Astrocyte of the cerebellum (primary cell): ENCODE results near the gene KLF1.

Experiments
- DNase-seq: peaks from one replicate; pipeline ENCODE4 v3.0.0-alpha.2; 2011; ENCODE audit warnings: low read depth
- H3K4me3 ChIP-seq: 2 replicates; pipeline ENCODE4 v1.5.1; 2011; ENCODE audit warnings: mild to moderate bottlenecking, low read depth, low read length, moderate library complexity
- CTCF ChIP-seq: IDR thresholded peaks from 2 replicates; pipeline ENCODE4 v1.5.1; 2012; ENCODE audit warnings: low read length, low read depth, moderate library complexity, mild to moderate bottlenecking; ENCODE audit errors: missing control alignments
- in situ Hi-C: cut with HindIII; loops from 2 replicates; pipeline ENCODE4 v1.10.0; 2017; ENCODE audit warnings: low sequenced_read_pairs

KLF1 gene

GRCh38 chr19:12885749-12886650 is 1.0 kb downstream of the KLF1 start:
- in situ Hi-C loops: no loop called here
- H3K4me3 ChIP-seq: peak overlapping the region; percentile 10
- DNase-seq: no peak
- TF ChIP-seq CTCF: no peak

GRCh38 chr19:12884926-12885748 is 1.9 kb downstream of the KLF1 start:
- TF ChIP-seq CTCF: peak; percentile 45
- H3K4me3 ChIP-seq: peak overlapping the region; percentile 10
- in situ Hi-C loops: no loop called here
- DNase-seq: no peak

GRCh38 chr19:12884627-12884925 is 2.4 kb downstream of the KLF1 start:
- H3K4me3 ChIP-seq: no peak overlapping the region
- TF ChIP-seq CTCF: no peak
- DNase-seq: no peak
- in situ Hi-C loops: no loop called here

- no peak for DNase-seq
- no peak overlapping the region for H3K4me3 ChIP-seq
- in situ Hi-C loops: no loop called here
- TF ChIP-seq CTCF: no peak
Measured at GRCh38 chr19:12884202-12884601, 2.8 kb downstream of the KLF1 start.

- in situ Hi-C loops: no loop called here
- H3K4me3 ChIP-seq: no peak overlapping the region
- no peak for TF ChIP-seq CTCF
- DNase-seq: no peak
Measured at GRCh38 chr19:12882589-12882988, 4.4 kb downstream of the KLF1 start.

- in situ Hi-C loops: no loop called here
- H3K4me3 ChIP-seq: peak within 1 kb of the TSS; percentile 79
- DNase-seq: peak; percentile 73
- no peak for TF ChIP-seq CTCF
Measured at GRCh38 chr19:12881172-12881808, 5.7 kb downstream of the KLF1 start, which contains the start of gene DNASE2. DNASE2 (minus strand) TSS chr19:12881449; CDS start chr19:12881375, 74 bp downstream.
